ENCODE data around the gene SMARCD3. TPM values are rescaled to one million over a fixed set of nuclear protein-coding genes. Genes with fewer than 3 reads are reported as not detected.

Gene SMARCD3
- total and polyA plus RNA-seq, 9 of the 15 experiments (the other 6 are each of a cell fraction or from before 2014, with no cell fraction given) = 0.43 to 3.6 (median 2.6) TPM

- peak in 1 of 2 experiments; percentile 53 for TF ChIP-seq E2F6 (IDR thresholded peaks at IDR 0.05; ENCODE audit: borderline replicate concordance in 1 of 2, extremely low read depth in 1 of 2, insufficient read depth in 1 of 2, insufficient read length in 1 of 2, low read depth in 1 of 2, low read length in 1 of 2, poor library complexity in 1 of 2, severe bottlenecking in 1 of 2)
- no peak for TF ChIP-seq GTF2A2 (tag; IDR thresholded peaks at IDR 0.05)
- peak; percentile 80 to 83 for TF ChIP-seq NRF1 (conservative IDR thresholded peaks at IDR 0.05 in 1 of 2, IDR thresholded peaks at IDR 0.05 in 1 of 2)
- no peak for TF ChIP-seq IRF2 (CRISPR knock-in tag; IDR thresholded peaks at IDR 0.05)
- TF ChIP-seq MIER1 (IDR thresholded peaks at IDR 0.05; ENCODE audit: low read depth) = no peak
- no peak for TF ChIP-seq HNRNPLL (IDR thresholded peaks at IDR 0.05; ENCODE audit: low read depth, low read length, poor library complexity, severe bottlenecking)
- no peak for TF ChIP-seq OTX1 (CRISPR knock-in tag; IDR thresholded peaks at IDR 0.05)
- 0 out of 2 replicates have a peak, but pooled peaks have one; percentile 24 for TF ChIP-seq POLR2G (IDR thresholded peaks at IDR 0.05; ENCODE audit: low read depth, low read length)
- TF ChIP-seq KDM5B (IDR thresholded peaks at IDR 0.05; ENCODE audit: insufficient replicate concordance, low read depth, low read length) = no peak
- TF ChIP-seq ARID4B (CRISPR knock-in tag; IDR thresholded peaks at IDR 0.05) = no peak
- no peak for TF ChIP-seq ARID1B (IDR thresholded peaks at IDR 0.05)
- TF ChIP-seq ZBTB5 (IDR thresholded peaks at IDR 0.05) = no peak
- no peak for TF ChIP-seq MCM2 (IDR thresholded peaks at IDR 0.05; ENCODE audit: low read depth)
- no peak for TF ChIP-seq ZNF551 (CRISPR knock-in tag; IDR thresholded peaks at IDR 0.05)
- no peak for TF ChIP-seq RHOXF2B (CRISPR knock-in tag; conservative IDR thresholded peaks at IDR 0.05)
- TF ChIP-seq RBM22 (IDR thresholded peaks at IDR 0.05; ENCODE audit: low read depth, low read length, poor library complexity, severe bottlenecking) = no peak
- no peak for TF ChIP-seq SFPQ (IDR thresholded peaks at IDR 0.05; ENCODE audit: low read depth, low read length)
- no peak for TF ChIP-seq ELF1 (tag; IDR thresholded peaks at IDR 0.05)
Observed at GRCh38 chr7:151249034-151249731, 689 bp upstream of the SMARCD3 start (continued).

Measured in K562 (cell line).